Trophoblast cell (in vitro differentiated cells and primary cell): ENCODE data around the gene GARRE1.

Experiments
- DNase-seq, 2 donors: peaks; one replicate each; pipeline ENCODE4 v3.0.0-alpha.2; 2016
- H2AFZ ChIP-seq: 2 replicates; pipeline ENCODE4 v1.6.1; 2013; ENCODE audit warnings: low read length, moderate library complexity, mild to moderate bottlenecking; ENCODE audit not compliant: insufficient read depth, poor library complexity
- H2AK5ac ChIP-seq: 2 replicates; pipeline ENCODE4 v1.6.1; 2013; ENCODE audit warnings: mild to moderate bottlenecking, low read length
- H2BK120ac ChIP-seq: 2 replicates; pipeline ENCODE4 v1.6.1; 2013; ENCODE audit warnings: low read length, mild to moderate bottlenecking, moderate library complexity; ENCODE audit not compliant: insufficient read depth, poor library complexity
- H2BK12ac ChIP-seq: 2 replicates; pipeline ENCODE4 v1.6.1; 2013; ENCODE audit warnings: mild to moderate bottlenecking, low read length, moderate library complexity
- H2BK5ac ChIP-seq: 2 replicates; pipeline ENCODE4 v1.6.1; 2013; ENCODE audit warnings: low read length, low read depth, moderate library complexity, mild to moderate bottlenecking; ENCODE audit not compliant: poor library complexity
- H3K14ac ChIP-seq: 2 replicates; pipeline ENCODE4 v1.6.1; 2013; ENCODE audit warnings: mild to moderate bottlenecking, low read length
- H3K18ac ChIP-seq: 2 replicates; pipeline ENCODE4 v1.6.1; 2013; ENCODE audit warnings: mild to moderate bottlenecking, low read length
- H3K23ac ChIP-seq: 2 replicates; pipeline ENCODE4 v1.6.1; 2013; ENCODE audit warnings: low read length
- H3K27ac ChIP-seq: 2 replicates; pipeline ENCODE4 v1.5.1; 2013; ENCODE audit warnings: low read depth, mild to moderate bottlenecking, inconsistent platforms, low read length, moderate library complexity
- H3K27me3 ChIP-seq: 2 replicates; pipeline ENCODE4 v1.6.1; 2013; ENCODE audit warnings: inconsistent platforms, mild to moderate bottlenecking, low read length, moderate library complexity; ENCODE audit not compliant: insufficient read depth
- H3K36me3 ChIP-seq, 2 experiments: 1 replicate in 1 of 2; 2 replicates in 1 of 2; pipeline ENCODE4 v1.6.1; 2013; ENCODE audit warnings: low read length in 2 of 2, mild to moderate bottlenecking in 2 of 2, moderate library complexity in 1 of 2; ENCODE audit not compliant: insufficient read depth in 2 of 2, control insufficient read depth in 1 of 2
- H3K4ac ChIP-seq: 2 replicates; pipeline ENCODE4 v1.6.1; 2013; ENCODE audit warnings: low read depth, mild to moderate bottlenecking, low read length, moderate library complexity
- H3K4me1 ChIP-seq, 2 experiments: 1 replicate in 1 of 2; 2 replicates in 1 of 2; pipeline ENCODE4 v1.6.1; 2013; ENCODE audit warnings: low read length in 2 of 2, mild to moderate bottlenecking in 2 of 2, moderate library complexity in 1 of 2; ENCODE audit not compliant: insufficient read depth in 2 of 2, control insufficient read depth in 1 of 2
- H3K4me2 ChIP-seq: 2 replicates; pipeline ENCODE4 v1.6.1; 2013; ENCODE audit warnings: inconsistent platforms, mild to moderate bottlenecking, low read length, moderate library complexity
- H3K4me3 ChIP-seq: 2 replicates; pipeline ENCODE4 v1.5.1; 2013; ENCODE audit warnings: mild to moderate bottlenecking, low read depth, low read length, inconsistent platforms
- H3K79me1 ChIP-seq: one replicate; pipeline ENCODE4 v1.6.1; 2013; ENCODE audit warnings: low read length
- H3K79me2 ChIP-seq: 2 replicates; pipeline ENCODE4 v1.6.1; 2013; ENCODE audit warnings: low read length, mild to moderate bottlenecking; ENCODE audit not compliant: control insufficient read depth, insufficient read depth, poor library complexity
- H3K9ac ChIP-seq: 2 replicates; pipeline ENCODE4 v1.6.1; 2013; ENCODE audit warnings: mild to moderate bottlenecking, low read length
- H3K9me3 ChIP-seq: 2 replicates; pipeline ENCODE4 v1.6.1; 2013; ENCODE audit warnings: low read depth, mild to moderate bottlenecking, control low read depth, inconsistent platforms, low read length; ENCODE audit not compliant: insufficient read depth
- H4K12ac ChIP-seq: 2 replicates; pipeline ENCODE4 v1.6.1; 2013; ENCODE audit warnings: low read depth, mild to moderate bottlenecking, low read length, moderate library complexity
- H4K8ac ChIP-seq: 2 replicates; pipeline ENCODE4 v1.6.1; 2013; ENCODE audit warnings: low read depth, mild to moderate bottlenecking, low read length, moderate library complexity
- H4K91ac ChIP-seq: one replicate; pipeline ENCODE4 v1.6.1; 2013; ENCODE audit warnings: low read depth, mild to moderate bottlenecking, low read length, moderate library complexity
- WGBS: extraction: QIAGEN DNeasy Blood & Tissue Kit; methylation state at CpG from one replicate; pipeline ENCODE4 v1.1.7; 2013; ENCODE audit warnings: missing lambda C conversion rate; ENCODE audit not compliant: insufficient read length, insufficient coverage; ENCODE audit errors: extremely low coverage; 5-methylcytosine and 5-hydroxymethylcytosine counted together

The GARRE1 gene

GRCh38 chr19:34243876-34244578, 10.3 kb upstream of the GARRE1 start:
- H2BK5ac ChIP-seq = no peak overlapping the region
- peak overlapping the region; percentile 55 for H4K12ac ChIP-seq
- H3K4ac ChIP-seq = no peak overlapping the region
- H2BK12ac ChIP-seq = no peak overlapping the region
- H3K18ac ChIP-seq = peak overlapping the region; percentile 33
- DNase-seq = peak; percentile 73 to 84
- peak overlapping the region; percentile 65 for H4K8ac ChIP-seq
- no peak overlapping the region for H2AFZ ChIP-seq
- H2AK5ac ChIP-seq = no peak overlapping the region
- H3K23ac ChIP-seq = no peak overlapping the region
- H3K36me3 ChIP-seq = no peaks in the 10 kb centered on the region
- no peak overlapping the region for H3K4me3 ChIP-seq
- H3K27ac ChIP-seq = peak overlapping the region; percentile 57
- no peak overlapping the region for H2BK120ac ChIP-seq
- no peak overlapping the region for H4K91ac ChIP-seq
- peaks cover 17 to 19% of the 10 kb centered on the region in 2 experiments for H3K4me1 ChIP-seq
- peaks cover under 1% of the 10 kb centered on the region for H3K9me3 ChIP-seq
- peaks cover 3% of the 10 kb centered on the region for H3K79me1 ChIP-seq
- H3K9ac ChIP-seq = no peak overlapping the region
- H3K79me2 ChIP-seq = no peaks in the 10 kb centered on the region
- no peak overlapping the region for H3K14ac ChIP-seq
- H3K27me3 ChIP-seq = no peaks in the 10 kb centered on the region
- H3K4me2 ChIP-seq = peak overlapping the region; percentile 40
- WGBS = no CpG with 5 or more reads among the region's 17 CpGs

- Histone ChIP-seq H3K4ac (no peak overlapping the region), H3K79me1 (peaks cover 3% of the 10 kb centered on the region), H2AFZ (no peak overlapping the region), H3K27me3 (no peaks in the 10 kb centered on the region), H3K4me3 (no peak overlapping the region), H2BK12ac (no peak overlapping the region), H3K4me1 (peaks cover 17 to 19% of the 10 kb centered on the region in 2 experiments), H3K9me3 (peaks cover 3% of the 10 kb centered on the region), H4K91ac (no peak overlapping the region), H2AK5ac (no peak overlapping the region), H3K9ac (no peak overlapping the region), H4K8ac (no peak overlapping the region), H3K36me3 (no peaks in the 10 kb centered on the region), H3K18ac (no peak overlapping the region), H3K4me2 (no peak overlapping the region), H3K14ac (no peak overlapping the region), H3K23ac (no peak overlapping the region), H3K27ac (no peak overlapping the region), H2BK120ac (no peak overlapping the region), H3K79me2 (no peaks in the 10 kb centered on the region), H2BK5ac (no peak overlapping the region), H4K12ac (no peak overlapping the region)
- DNase-seq = peak in 1 of 2 donors; percentile 24
- no CpG with 5 or more reads among the region's 13 CpGs for WGBS
These were observed 9.6 kb upstream of the GARRE1 start for GRCh38 chr19:34244611-34245299.

- Histone ChIP-seq H3K23ac (no peak overlapping the region), H3K4me2 (no peak overlapping the region), H4K8ac (no peak overlapping the region), H2AK5ac (no peak overlapping the region), H3K9ac (no peak overlapping the region), H2BK5ac (no peak overlapping the region), H3K4ac (no peak overlapping the region), H3K4me3 (no peak overlapping the region), H3K27ac (no peak overlapping the region), H4K91ac (no peak overlapping the region), H3K36me3 (no peaks in the 10 kb centered on the region), H3K79me1 (peaks cover 3% of the 10 kb centered on the region), H4K12ac (no peak overlapping the region), H2BK12ac (no peak overlapping the region), H3K27me3 (no peaks in the 10 kb centered on the region), H3K79me2 (no peaks in the 10 kb centered on the region), H2AFZ (no peak overlapping the region), H3K14ac (no peak overlapping the region), H3K18ac (no peak overlapping the region), H3K9me3 (peaks cover 3% of the 10 kb centered on the region), H2BK120ac (no peak overlapping the region), H3K4me1 (peaks cover 16 to 17% of the 10 kb centered on the region in 2 experiments)
- WGBS = no CpG with 5 or more reads among the region's 4 CpGs
- DNase-seq = no peak
These were observed 8.0 kb upstream of the GARRE1 start for GRCh38 chr19:34246340-34246739.

GRCh38 chr19:34248941-34249340, 5.4 kb upstream of the GARRE1 start:
- Histone ChIP-seq H3K4ac (no peak overlapping the region), H2BK120ac (no peak overlapping the region), H4K8ac (no peak overlapping the region), H4K91ac (no peak overlapping the region), H3K23ac (no peak overlapping the region), H3K27me3 (no peaks in the 10 kb centered on the region), H3K36me3 (no peaks in the 10 kb centered on the region), H2BK12ac (no peak overlapping the region), H3K9ac (no peak overlapping the region), H3K18ac (no peak overlapping the region), H2AK5ac (no peak overlapping the region), H3K79me2 (no peaks in the 10 kb centered on the region), H3K4me3 (no peak overlapping the region), H3K79me1 (peaks cover under 1% of the 10 kb centered on the region), H3K9me3 (peaks cover 3% of the 10 kb centered on the region), H3K27ac (no peak overlapping the region), H2AFZ (no peak overlapping the region), H3K4me1 (peaks cover 5 to 8% of the 10 kb centered on the region in 2 experiments), H3K14ac (no peak overlapping the region), H3K4me2 (no peak overlapping the region), H2BK5ac (no peak overlapping the region), H4K12ac (no peak overlapping the region)
- WGBS = no CpG with 5 or more reads among the region's 4 CpGs
- peak; percentile 77 to 83 for DNase-seq
